Activated CD4-positive, CD25-positive, alpha-beta regulatory T cell treated with anti-CD3 and anti-CD28 coated beads, Interleukin-2, amount 50 U/mL, for 16 hours (primary cell): Measurements from ENCODE around the gene BIRC7.

Experiments
- DNase-seq: peaks from one replicate; pipeline ENCODE4 v3.0.0-alpha.2; 2020; ENCODE audit warnings: low read depth, low spot score

BIRC7 gene

DNA sequence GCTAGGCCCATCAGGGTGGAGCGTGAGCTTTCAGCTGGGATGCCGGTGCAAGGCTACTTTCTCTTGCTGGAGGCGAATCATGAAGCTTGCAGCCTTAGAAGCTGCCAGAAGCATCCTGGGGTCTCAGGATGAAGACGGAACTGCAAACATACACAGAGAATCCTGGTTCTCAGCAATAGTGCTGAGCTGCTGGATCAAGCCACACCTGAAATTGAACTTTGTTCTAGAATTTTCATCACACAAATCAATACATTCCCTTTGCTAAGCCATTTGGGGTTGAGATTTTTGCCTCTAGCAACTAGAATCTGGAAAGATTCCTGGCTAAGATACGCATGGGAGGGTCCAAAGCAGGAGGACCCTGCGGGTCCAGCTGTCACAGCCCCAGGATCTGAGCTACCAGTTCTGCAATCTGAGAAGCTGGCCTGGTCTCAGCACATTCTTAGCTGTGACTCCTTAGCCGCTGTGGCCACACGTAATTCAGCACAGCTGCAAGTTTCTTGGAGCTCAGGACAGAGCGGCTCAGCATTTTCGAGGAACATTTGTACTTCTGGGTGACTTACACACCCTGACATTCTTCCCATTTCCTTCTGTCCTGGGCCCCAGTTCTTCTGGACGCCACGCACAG, 30.3 kb downstream of the BIRC7 start:
- no peak for DNase-seq

DNA sequence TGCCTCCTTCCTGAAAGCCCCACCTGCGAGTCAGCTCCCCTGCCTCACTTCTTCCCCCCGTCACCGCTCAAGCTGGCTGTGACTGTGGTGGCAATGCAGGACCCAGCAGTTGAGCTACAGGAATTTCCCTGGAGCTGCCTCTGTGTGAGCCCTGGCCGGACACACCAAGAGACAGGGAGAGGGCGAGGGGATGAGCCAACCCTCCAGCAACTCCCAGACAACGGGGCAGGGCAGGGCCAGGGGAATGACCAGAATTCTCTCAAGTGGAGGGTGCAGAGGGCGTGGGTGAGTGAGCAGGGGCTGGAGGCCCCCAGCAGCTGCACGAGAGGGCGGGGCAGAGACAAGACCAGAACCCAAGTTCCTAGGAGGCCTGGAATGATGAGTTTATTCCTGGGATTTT, 32.0 kb downstream of the BIRC7 start:
- no peak for DNase-seq

DNA sequence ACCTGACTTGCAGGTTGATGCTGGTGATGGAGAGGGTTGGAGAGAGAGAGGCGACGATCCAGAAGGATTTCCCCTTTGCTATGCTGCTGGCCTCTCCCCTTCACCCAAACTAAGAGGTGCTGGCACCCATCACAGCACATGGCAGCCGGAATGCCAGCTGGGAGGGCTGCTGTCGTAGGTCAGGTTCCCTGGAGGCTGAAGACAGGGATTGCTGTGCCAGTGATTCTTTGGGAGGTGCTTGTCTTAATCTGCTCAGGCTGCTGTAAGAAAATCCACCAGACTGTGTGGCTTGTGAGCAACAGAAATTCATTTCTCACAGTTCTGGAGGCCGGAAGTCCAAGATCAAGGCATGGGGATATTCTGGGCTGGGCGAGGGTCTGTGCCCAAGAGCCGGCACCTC, 32.6 kb downstream of the BIRC7 start:
- no peak for DNase-seq

DNA sequence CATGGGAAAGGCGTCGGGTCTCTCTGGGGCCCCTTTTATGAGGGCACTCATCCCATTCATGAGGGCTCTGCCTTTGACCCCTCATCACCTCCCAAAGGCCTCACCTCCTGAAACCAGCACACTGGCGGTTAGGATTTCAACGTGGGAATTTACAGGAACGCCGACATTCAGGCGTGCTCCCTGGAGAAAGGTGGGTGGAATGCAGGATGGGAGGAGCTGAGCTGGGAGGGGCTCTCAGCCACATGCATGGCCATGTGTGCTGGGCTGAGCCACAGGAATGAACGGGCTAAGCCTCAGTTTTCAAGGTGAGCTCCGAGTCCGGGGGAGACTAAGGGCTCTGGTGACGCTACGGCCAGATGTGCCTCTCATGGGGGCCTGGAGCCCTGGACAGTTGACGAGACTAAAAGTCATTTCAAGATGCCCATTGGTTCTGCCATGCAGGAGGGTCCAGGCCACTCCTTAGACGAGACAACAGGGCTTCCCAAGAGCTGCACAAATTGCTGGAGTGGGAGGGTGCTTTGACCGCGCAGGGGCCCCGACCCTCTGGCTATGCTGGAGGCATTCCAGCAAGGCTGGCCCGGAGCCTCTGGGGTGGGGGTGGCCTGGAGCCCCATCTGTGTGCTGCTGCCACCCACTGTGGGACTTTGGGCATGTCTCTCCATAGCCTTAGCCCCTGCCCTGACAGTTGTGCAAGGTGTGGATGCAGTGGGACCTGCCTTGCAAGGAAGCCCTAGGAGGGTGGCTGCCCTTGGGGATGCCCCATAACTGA, 33.1 kb downstream of the BIRC7 start:
- no peak for DNase-seq

DNA sequence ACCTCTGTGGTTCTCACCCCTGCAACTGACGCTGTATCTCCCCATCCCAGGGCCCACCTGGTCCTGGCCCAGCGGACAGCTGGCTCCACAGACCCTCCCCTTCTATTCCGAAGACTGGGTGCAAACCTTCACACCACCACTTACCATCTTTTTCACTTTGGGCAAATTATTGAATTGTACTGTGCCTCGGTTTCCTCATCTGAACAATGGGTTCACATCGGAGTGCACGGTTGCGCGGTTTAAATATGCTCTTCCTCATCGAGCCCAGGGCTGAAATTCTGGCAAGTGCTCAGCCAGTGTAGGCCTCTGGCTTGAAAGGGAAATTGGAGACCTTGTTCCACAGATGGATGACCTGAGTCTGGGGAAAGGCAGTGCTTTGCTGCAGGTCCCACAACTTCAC, 34.0 kb downstream of the BIRC7 start:
- DNase-seq = no peak

DNA sequence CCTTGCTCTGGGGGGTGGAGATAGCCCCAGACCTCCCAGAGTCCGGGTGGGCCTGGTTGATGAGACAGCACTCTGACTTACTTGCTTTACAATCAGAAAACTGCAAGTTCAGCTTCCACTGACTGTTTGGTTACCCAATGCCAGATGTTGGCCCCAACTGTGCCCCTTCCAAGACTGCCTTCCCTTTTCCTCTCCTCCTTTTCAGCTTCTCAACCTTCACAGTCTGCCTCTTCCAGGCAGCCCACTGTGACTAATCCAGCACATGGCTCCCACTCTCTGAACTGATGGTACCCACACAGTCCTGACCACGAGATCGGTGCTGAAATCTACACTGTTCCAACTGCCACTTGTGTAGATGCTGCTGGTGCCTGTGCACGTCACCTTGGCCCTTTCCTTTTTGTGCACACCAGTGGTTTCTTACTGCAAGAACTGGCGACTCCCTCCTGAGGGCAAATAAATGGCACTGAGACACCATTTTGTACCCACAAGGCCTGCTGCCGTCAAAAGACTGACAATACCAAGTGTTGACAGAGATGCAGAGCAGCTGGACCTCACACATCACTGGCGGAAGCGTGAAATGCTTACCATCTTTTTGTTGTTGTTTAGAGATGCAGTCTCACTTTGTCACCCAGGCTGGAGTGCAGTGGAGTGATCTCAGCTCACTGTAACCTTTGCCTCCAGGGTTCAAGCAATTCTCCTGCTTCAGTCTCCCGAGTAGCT, 35.1 kb downstream of the BIRC7 start:
- DNase-seq = no peak

DNA sequence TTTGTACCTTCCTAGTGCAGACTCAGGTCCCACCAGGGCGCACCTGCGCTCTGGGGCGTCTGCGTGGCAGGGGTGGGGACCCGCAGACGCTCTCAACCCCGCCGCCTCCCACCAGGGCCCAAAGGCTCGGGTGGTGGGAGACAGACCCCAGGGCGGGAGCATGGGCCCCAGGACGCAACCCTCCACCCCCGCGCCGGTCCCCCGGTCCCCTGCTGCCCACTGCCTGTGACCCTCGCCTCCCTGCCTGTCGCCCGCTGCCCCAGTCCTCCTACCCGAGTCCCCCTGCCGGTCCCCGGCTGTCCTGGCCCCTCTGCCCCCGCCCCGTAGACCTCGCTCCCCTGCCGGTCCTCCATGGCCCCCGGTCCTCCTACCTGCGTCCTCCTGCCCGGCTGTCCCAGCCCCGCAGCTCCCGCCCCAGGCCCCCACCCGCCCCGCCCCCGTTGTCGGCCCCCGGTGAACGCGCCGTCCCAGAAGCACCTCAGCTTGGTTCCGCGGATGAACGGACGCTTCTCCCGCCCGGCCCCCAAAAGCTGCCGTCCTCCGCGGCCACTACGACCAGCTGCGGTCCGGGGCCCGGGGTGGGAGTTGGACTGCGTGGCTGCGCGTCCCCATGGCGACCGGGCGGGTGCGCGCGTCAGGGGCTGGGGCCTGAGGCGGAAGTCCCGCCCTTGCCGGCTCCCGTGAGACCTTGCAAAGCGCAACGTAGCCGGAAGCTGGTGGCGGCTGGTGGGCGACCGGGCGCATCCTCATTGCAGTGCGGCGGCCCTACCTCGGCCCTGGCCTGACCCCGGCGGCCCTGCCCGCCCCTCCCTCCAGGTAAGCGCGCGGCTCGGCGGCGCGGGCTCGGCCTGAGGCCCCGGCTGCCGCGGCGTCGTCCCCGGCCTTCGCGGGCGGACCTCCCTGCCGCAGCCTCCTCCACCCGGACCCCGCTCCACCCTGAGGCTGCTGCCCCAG, 36.7 kb downstream of the BIRC7 start, which contains the start of gene ARFGAP1:
TSS of gene ARFGAP1 (plus strand) at position 709 of the 954 bp plus-strand sequence. CDS start 2,768 bp downstream, outside the sequence.
- DNase-seq = peak; percentile 71

DNA sequence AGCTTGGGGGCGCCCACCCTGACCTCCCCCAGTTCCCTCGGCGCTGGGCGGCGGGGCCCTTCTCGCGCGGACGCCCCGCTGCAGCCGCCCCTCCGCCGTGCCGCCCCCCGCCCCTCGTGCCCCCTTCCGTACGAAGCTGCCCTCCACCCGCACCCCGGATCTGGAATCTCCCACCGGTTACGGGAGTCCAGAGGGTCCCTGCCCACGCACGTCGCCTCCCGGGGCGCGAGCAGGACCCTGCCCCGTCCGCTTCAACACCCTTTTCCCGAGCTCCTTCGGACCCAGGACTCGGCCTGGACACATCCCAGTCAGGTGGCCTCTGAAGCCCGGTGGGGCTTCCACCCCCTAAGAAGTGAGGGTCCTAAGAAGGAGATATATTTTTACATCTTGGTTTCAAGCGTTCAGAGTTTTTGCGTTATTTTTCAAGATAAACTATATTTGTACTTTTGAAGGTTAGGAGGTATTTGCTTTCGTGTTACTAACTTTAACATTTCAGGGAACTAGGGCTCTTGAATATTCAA, 37.4 kb downstream of the BIRC7 start:
- no peak for DNase-seq

DNA sequence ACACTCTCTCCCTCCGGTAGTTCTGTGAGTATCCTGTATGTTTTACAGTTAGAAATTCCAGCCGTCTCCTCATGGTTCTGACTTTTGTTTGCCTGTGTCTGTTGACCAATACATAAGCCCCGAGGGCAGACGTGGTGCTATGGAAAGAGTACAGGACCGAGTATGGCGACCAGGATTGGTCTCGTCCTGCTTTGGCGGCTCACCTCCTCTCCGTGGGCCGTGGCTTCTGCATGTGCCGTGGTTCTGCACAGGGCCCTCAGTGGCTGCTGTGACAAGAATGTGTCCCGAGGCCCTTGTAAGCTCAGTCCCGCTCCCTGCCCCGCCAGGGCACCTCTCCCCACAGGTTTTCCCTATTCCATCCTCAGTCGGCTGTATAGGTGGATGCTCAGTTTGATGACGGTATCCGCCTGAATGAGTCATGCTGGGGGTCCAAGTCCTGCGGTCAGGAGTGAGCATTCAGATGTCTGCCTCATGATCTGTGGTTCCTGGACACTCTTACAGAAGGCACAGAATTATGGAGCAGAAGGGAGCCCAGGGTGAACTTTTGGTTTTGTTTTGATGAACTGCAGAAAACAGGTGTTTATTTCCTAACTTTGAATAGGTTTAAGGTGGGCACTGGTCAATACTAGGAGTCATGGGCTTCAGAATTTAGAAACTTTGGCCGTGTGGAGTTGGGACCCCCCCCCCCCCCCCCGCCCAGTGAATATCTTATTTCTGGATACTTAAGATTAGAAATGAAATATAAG, 38.1 kb downstream of the BIRC7 start:
- no peak for DNase-seq

DNA sequence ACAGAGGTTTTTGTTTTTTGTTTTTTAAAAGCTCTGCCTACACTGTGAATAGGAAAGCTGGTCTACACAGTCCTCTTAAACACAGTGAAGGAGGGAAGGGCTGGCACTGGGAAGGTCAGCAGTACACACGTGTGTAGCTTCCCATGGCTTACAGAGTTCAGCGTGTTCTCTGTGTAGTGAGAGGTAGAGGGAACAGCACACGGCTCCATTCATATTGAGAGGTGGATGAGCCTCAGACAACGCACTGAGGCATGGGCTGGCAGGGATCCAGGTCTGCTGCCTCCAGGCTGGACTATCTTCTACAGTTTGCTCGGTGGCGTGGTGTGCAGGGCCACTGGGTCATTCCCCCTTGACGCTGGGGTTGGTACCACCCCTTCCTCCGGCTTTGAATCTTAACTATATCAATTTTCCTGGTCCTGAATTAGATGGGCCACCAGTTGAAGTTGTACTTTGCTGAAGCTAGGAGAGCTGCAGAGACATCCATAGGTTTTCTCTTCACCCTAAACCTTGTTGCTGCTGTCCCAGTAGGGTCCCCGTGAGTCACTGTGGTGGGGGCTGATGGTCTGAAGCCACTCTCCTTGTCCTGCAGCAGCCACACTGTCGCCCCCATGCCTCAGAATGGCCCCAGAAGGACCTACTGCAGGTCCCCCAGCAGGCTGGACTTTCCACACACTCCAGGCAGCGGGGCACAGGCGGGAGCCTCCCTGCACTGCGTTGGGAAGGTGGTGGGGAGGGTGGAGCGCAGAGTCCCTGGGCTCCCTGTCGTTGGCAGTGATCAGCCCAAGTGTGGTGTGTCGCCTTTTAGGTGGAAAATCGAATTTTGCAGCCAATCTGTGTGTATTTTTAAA, 38.9 kb downstream of the BIRC7 start:
- no peak for DNase-seq

DNA sequence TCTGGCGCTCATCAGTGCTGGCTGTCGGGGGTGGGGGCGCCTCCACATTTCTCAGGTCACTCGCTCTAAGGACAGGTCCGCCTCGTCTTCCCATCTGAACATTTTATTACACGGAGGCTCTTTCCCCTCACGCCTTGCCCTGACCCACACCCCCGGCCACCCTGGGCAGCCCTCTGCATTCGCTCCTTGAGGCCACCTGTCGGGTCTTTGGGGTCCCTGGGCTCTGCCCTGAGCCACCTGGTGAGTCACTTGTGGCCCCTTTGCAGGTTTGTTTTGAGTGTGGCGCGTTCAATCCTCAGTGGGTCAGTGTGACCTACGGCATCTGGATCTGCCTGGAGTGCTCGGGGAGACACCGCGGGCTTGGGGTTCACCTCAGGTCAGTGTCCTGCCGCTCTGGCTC, 40.1 kb downstream of the BIRC7 start:
- DNase-seq = no peak

DNA sequence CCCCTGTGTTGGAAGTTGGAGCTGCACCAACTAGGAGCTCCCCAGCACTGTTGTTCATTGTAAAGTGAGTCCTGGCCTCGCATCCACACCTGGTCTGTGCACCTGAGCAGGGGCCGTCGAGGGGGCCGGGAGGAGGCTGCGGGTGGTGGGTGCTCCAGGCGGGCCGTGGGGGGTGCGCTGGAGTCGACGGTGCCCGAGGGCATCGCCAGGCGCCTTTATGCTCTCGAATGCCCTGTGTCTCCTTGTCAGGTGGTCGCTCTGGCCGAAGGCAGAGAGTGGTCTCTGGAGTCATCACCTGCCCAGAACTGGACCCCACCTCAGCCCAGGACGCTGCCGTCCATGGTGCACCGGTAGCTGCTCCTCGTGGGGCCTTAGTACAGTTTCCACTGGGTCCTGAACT, 41.3 kb downstream of the BIRC7 start:
- no peak for DNase-seq

DNA sequence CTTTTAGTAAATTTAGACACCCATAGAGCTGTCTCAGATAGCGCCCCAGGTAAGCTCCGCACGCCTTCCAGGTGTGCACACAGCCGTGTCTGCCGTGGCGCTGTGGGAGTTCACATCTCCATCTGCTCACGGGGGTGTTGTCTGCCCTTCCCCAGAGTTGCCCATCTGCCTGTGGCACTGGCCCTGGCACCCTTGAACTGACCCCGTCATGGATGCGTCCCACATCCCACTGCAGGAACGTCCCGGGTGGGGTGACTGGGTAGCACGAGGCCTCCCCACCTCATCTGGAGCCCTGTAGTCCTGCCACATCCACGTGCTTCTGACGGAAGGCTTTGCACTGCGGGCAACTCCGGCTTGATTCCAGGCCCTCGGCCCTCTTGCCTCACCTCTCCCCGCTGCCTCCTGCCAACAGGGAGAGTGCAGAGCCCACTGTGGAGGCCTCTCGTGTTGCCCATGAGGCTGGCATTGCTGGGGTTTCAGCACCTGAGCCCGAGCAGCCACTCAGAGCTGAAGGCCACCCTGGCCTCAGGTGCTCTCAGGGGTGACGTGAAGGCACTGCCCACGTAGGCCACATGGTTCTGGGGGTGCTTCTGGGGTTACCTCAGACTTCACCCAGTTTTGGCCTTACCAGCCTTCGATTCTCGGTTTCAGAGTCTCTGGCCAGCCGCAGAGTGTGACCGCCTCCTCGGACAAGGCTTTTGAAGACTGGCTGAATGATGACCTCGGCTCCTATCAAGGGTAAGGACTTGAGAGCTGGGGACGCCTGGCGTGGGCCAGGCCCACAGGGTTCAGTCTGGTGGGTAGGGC, 42.0 kb downstream of the BIRC7 start:
- DNase-seq = no peak

DNA sequence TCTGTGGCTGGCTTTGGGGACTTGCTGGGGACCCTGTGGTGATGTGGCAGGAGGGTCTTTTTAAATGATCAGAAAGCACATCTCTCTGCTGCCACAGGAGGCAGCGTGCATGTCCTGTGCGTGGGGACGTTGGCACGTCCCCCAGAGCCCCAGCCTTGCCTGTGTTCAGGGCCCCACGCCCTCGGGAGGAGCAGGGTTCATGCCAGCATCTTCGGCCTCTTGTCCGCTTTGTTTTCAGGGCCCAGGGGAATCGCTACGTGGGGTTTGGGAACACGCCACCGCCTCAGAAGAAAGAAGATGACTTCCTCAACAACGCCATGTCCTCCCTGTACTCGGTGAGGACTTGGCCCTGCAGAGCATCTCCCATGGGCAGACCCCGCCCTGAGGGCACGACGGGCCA, 43.0 kb downstream of the BIRC7 start:
- DNase-seq = no peak

DNA sequence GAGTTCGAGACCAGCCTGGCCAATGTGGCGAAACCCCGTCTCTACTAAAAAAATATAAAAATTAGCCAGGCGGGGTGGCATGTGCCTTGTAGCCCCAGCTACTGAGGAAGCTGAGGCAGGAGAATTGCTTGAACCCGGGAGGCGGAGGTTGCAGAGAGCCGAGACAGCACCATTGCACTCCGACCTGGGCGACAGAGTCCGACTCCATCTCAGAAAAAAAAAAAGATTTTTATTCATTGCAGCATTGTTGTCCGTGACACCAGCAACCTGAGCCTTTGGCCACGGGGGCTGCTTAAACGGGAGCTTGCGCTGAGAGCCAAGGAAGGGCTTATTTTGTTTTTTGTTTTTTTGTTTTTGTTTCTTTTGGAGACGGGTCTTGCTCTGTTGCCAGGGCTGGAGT, 44.2 kb downstream of the BIRC7 start:
- DNase-seq = no peak

DNA sequence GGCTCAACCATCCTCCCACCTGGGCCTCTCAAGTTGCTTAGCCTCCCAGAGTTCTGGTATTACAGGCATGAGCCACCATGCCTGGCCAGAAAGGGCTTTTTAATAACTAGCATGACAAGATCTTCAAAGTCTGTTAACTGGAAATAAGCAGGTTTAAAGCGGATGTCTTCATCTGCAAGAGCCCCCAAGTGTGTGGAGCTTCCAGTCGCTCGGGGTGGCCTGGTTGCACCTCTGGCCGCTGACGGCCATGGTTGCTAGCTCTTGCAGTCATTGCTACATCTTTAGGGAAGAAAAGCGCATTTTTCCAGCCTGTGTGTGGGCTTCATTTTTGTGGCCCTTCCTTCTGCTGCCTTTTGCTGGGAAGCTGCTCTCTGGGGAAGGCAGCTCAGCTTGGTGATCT, 44.7 kb downstream of the BIRC7 start:
- DNase-seq = no peak

DNA sequence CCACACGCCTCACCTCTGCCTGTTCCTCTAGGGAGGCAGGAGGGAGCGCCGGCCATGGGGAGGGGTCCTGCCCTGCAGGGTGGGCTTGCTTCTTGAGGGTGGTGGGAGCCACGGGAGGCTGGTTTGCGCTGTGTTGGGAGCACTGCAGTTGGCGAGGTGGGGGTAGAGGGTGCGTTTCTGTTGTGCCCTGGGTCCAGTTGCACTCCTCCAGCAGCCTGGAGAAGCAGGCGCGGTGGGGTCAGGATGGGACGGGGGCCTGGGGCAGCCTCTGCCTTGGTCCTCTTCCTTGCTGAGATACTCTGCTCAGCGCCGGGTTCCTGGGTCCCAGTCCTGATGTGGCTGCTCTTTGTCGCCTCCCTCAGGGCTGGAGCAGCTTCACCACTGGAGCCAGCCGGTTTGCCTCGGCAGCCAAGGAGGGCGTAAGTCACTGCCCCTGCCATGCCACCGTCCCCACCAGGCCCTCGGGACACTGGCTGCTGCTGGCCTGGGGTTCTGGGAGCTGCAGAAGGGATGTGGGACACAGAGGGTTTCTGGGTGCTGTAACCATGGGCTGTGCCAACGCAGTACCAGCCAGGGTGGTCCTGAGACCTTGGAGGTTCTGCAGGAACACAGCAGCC, 45.3 kb downstream of the BIRC7 start:
- no peak for DNase-seq
